ENCODE measurements around the gene KCNT2. TPM values are rescaled to one million over a fixed set of nuclear protein-coding genes. Genes with fewer than 3 reads are reported as not detected.

KCNT2 gene
- polyA plus RNA-seq, 1 of the 3 experiments (the other 2 are of a cell fraction), result 0.56 TPM

- ChIA-PET POLR2A (no interaction called here), CTCF (interaction anchor here (1.2 kb wide), 1 partner anchor 33 kb away, joined by 3 read pairs; no protein-coding TSS in a partner anchor)
- H3K9me2 ChIP-seq, result no peaks in the 10 kb centered on the region
- H3K27me3 ChIP-seq (ENCODE audit: insufficient read depth), result no peaks in the 10 kb centered on the region
- H3K36me3 ChIP-seq (replicated peaks in 1 of 2; ENCODE audit: control insufficient read depth in 1 of 2, insufficient read depth in 2 of 2, low read length in 1 of 2), result no peaks in the 10 kb centered on the region
- no peaks in the 10 kb centered on the region for H3K79me2 ChIP-seq (ENCODE audit: insufficient read depth)
- peaks cover 23% of the 10 kb centered on the region for H3F3A ChIP-seq (replicated peaks; ENCODE audit: insufficient read depth)
- no peak overlapping the region; the same call in 1 of the 2 replicates for H2AFZ ChIP-seq (ENCODE audit: low read depth)
- no peaks in the 10 kb centered on the region for H4K20me1 ChIP-seq (ENCODE audit: insufficient read depth)
- no peak overlapping the region for H3K4me3 ChIP-seq (ENCODE audit: low read depth in 2 of 2, low read length in 1 of 2)
- peaks cover 5 to 15% of the 10 kb centered on the region in 2 experiments for H3K4me1 ChIP-seq (ENCODE audit: control insufficient read depth in 1 of 2, insufficient read depth in 2 of 2, low read depth in 1 of 2, low read length in 1 of 2)
- H3K27ac ChIP-seq (ENCODE audit: low read depth in 2 of 2, low read length in 1 of 2), result peak overlapping the region; percentile 60 to 94; a peak in 3 of 4 replicates
- DNase-seq, result no peak
- peak overlapping the region; percentile 13; the same call in 1 of the 2 replicates for H3K9ac ChIP-seq
- no peak for TF ChIP-seq PBX3 (IDR thresholded peaks at IDR 0.05)
- no peak for TF ChIP-seq ELF1 (IDR thresholded peaks at IDR 0.05)
- TF ChIP-seq TEAD4 (IDR thresholded peaks at IDR 0.05; ENCODE audit: borderline replicate concordance, insufficient read depth), result no peak
- TF ChIP-seq GABPA (IDR thresholded peaks at IDR 0.05; ENCODE audit: low read depth), result no peak
- TF ChIP-seq REST (IDR thresholded peaks at IDR 0.05; ENCODE audit: low read depth, low read length), result no peak
- no peak for TF ChIP-seq NFIC (IDR thresholded peaks at IDR 0.05; ENCODE audit: borderline replicate concordance)
- TF ChIP-seq USF1 (IDR thresholded peaks at IDR 0.05; ENCODE audit: borderline replicate concordance, low read depth), result no peak
- no peak for TF ChIP-seq POLR2AphosphoS5 (IDR thresholded peaks at IDR 0.05; ENCODE audit: low read depth, low read length)
- no peak for TF ChIP-seq IRF3 (IDR thresholded peaks at IDR 0.05; ENCODE audit: low read depth, low read length)
- H3K4me2 ChIP-seq, result peak overlapping the region; percentile 52; the same call in 1 of the 2 replicates
- H3K9me3 ChIP-seq, result no peaks in the 10 kb centered on the region
Observed at GRCh38 chr1:196181594-196181878, 426.7 kb downstream of the KCNT2 start.
